ENCODE measurements around the gene CDH24.

- TF ChIP-seq CTCF (IDR thresholded peaks at IDR 0.05): no peak
- TF ChIP-seq POLR2A (IDR thresholded peaks at IDR 0.05): no peak
Observed at GRCh38 chr14:23025151-23025814, 32.0 kb downstream of the CDH24 start.

All from right lobe of liver (tissue), 4 donors.